Measurements from ENCODE around the gene CSF3. TPM values are rescaled to one million over a fixed set of nuclear protein-coding genes. Genes with fewer than 3 reads are reported as not detected.
"Not testable (repeated sequence)": the region's sequence is repeated elsewhere in the genome, so short reads cannot be mapped to it uniquely, and the experiment has no call there.

Gene CSF3
- polyA plus RNA-seq, 4 donors = 2.0 to 2.8 TPM; not detected in 2

- peaks cover 11 to 31% (median 13%) of the 10 kb centered on the region in 3 donors for H3K36me3 ChIP-seq (ENCODE audit: control insufficient read depth in 3 of 3, insufficient read depth in 2 of 3, low read depth in 1 of 3, low read length in 3 of 3)
- H3K27ac ChIP-seq (ENCODE audit: low read depth in 1 of 3, low read length in 2 of 3) = no peak overlapping the region
- no peaks in the 10 kb centered on the region for H3K9me3 ChIP-seq (ENCODE audit: control insufficient read depth in 2 of 2, insufficient read depth in 1 of 2, low read depth in 1 of 2, low read length in 1 of 2)
- no peak for DNase-seq
- 88 to 92% (median 91%) methylated on average over 7 of the region's 7 CpGs for WGBS, 3 donors
- H3K4me3 ChIP-seq (ENCODE audit: low read depth in 1 of 3, low read length in 3 of 3) = no peak overlapping the region
- FAIRE-seq = no peak
- H3K4me1 ChIP-seq (ENCODE audit: control insufficient read depth in 3 of 3, insufficient read depth in 2 of 3, low read depth in 1 of 3, low read length in 2 of 3) = no peaks in the 10 kb centered on the region
- H3K27me3 ChIP-seq (ENCODE audit: control insufficient read depth in 3 of 3, insufficient read depth in 3 of 3, low read length in 3 of 3) = no peaks in the 10 kb centered on the region
Observed at GRCh38 chr17:40000161-40000560, 15.1 kb upstream of the CSF3 start.

DNA sequence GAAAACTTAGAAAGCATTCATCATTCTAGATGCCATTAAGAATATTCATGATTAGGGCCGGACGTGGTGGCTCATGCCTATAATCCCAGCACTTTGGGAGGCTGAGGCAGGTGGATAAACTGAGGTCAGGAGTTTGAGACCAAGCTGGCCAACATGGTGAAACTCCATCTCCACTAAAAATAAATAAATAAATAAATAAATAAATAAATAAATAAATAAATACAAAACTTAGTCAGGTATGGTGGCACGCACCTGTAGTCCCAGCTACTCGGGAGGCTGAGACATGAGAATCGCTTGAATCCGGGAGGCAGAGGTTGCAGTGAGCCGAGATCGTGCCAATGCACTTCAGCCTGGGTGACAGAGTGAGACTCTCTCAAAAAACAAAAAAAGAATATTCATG is 13.9 kb upstream of the CSF3 start:
- 86 to 96% (median 94%) methylated on average over 8 of the region's 8 CpGs for WGBS, 3 donors
- FAIRE-seq; H3K9me3 ChIP-seq (ENCODE audit: control insufficient read depth in 2 of 2, insufficient read depth in 1 of 2, low read depth in 1 of 2, low read length in 1 of 2); H3K4me3 ChIP-seq (ENCODE audit: low read depth in 1 of 3, low read length in 3 of 3); H3K27me3 ChIP-seq (ENCODE audit: control insufficient read depth in 3 of 3, insufficient read depth in 3 of 3, low read length in 3 of 3); DNase-seq; H3K27ac ChIP-seq (ENCODE audit: low read depth in 1 of 3, low read length in 2 of 3); H3K4me1 ChIP-seq (ENCODE audit: control insufficient read depth in 3 of 3, insufficient read depth in 2 of 3, low read depth in 1 of 3, low read length in 2 of 3): not testable (repeated sequence)
- H3K36me3 ChIP-seq (ENCODE audit: control insufficient read depth in 3 of 3, insufficient read depth in 2 of 3, low read depth in 1 of 3, low read length in 3 of 3) = peaks cover 7 to 19% (median 10%) of the 10 kb centered on the region in 3 donors

DNA sequence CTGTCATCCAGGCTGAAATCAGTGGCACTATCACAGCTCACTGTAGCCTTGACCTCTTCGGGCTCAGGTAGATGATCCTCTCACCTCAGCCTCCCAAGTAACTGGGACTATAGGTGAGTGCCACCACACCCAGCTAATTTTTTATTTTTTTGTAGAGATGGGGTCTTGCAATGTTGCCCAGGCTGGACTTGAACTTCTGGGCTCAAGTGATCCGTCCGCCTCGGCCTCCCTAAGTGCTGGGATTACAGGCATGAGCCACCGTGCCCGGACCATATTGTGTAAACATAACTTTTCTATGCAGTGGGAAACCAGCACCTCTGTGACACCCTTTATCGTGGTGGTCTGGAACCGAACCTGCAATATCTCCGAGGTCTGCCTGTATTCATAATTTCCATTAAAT is 11.2 kb upstream of the CSF3 start:
- Histone ChIP-seq H3K27ac (ENCODE audit: low read depth in 1 of 3, low read length in 2 of 3) (no peak overlapping the region), H3K4me3 (ENCODE audit: low read depth in 1 of 3, low read length in 3 of 3) (no peak overlapping the region), H3K36me3 (ENCODE audit: control insufficient read depth in 3 of 3, insufficient read depth in 2 of 3, low read depth in 1 of 3, low read length in 3 of 3) (no peaks in the 10 kb centered on the region), H3K4me1 (ENCODE audit: control insufficient read depth in 3 of 3, insufficient read depth in 2 of 3, low read depth in 1 of 3, low read length in 2 of 3) (no peaks in the 10 kb centered on the region), H3K9me3 (ENCODE audit: control insufficient read depth in 2 of 2, insufficient read depth in 1 of 2, low read depth in 1 of 2, low read length in 1 of 2) (no peaks in the 10 kb centered on the region), H3K27me3 (ENCODE audit: control insufficient read depth in 3 of 3, insufficient read depth in 3 of 3, low read length in 3 of 3) (no peaks in the 10 kb centered on the region)
- DNase-seq (no peak), FAIRE-seq (no peak)
- 88 to 89% (median 88%) methylated on average over 9 of the region's 9 CpGs for WGBS, 3 donors

- Histone ChIP-seq H3K27ac (ENCODE audit: low read depth in 1 of 3, low read length in 2 of 3) (no peak overlapping the region), H3K4me3 (ENCODE audit: low read depth in 1 of 3, low read length in 3 of 3) (no peak overlapping the region), H3K36me3 (ENCODE audit: control insufficient read depth in 3 of 3, insufficient read depth in 2 of 3, low read depth in 1 of 3, low read length in 3 of 3) (no peaks in the 10 kb centered on the region), H3K9me3 (ENCODE audit: control insufficient read depth in 2 of 2, insufficient read depth in 1 of 2, low read depth in 1 of 2, low read length in 1 of 2) (no peaks in the 10 kb centered on the region), H3K4me1 (ENCODE audit: control insufficient read depth in 3 of 3, insufficient read depth in 2 of 3, low read depth in 1 of 3, low read length in 2 of 3) (no peaks in the 10 kb centered on the region), H3K27me3 (ENCODE audit: control insufficient read depth in 3 of 3, insufficient read depth in 3 of 3, low read length in 3 of 3) (no peaks in the 10 kb centered on the region)
- WGBS, 3 donors = 77 to 88% (median 79%) methylated on average over 7 of the region's 7 CpGs
- FAIRE-seq (no peak), DNase-seq (no peak)
Observed at GRCh38 chr17:40004712-40005111, 10.5 kb upstream of the CSF3 start.

- Histone ChIP-seq H3K36me3 (ENCODE audit: control insufficient read depth in 3 of 3, insufficient read depth in 2 of 3, low read depth in 1 of 3, low read length in 3 of 3) (no peaks in the 10 kb centered on the region), H3K4me1 (ENCODE audit: control insufficient read depth in 3 of 3, insufficient read depth in 2 of 3, low read depth in 1 of 3, low read length in 2 of 3) (no peaks in the 10 kb centered on the region), H3K4me3 (ENCODE audit: low read depth in 1 of 3, low read length in 3 of 3) (no peak overlapping the region), H3K27me3 (ENCODE audit: control insufficient read depth in 3 of 3, insufficient read depth in 3 of 3, low read length in 3 of 3) (no peaks in the 10 kb centered on the region), H3K9me3 (ENCODE audit: control insufficient read depth in 2 of 2, insufficient read depth in 1 of 2, low read depth in 1 of 2, low read length in 1 of 2) (no peaks in the 10 kb centered on the region), H3K27ac (ENCODE audit: low read depth in 1 of 3, low read length in 2 of 3) (no peak overlapping the region)
- WGBS, 3 donors = 82 to 93% (median 87%) methylated on average over 6 of the region's 6 CpGs
- DNase-seq (no peak), FAIRE-seq (no peak)
Observed at GRCh38 chr17:40005520-40005919, 9.7 kb upstream of the CSF3 start.

DNA sequence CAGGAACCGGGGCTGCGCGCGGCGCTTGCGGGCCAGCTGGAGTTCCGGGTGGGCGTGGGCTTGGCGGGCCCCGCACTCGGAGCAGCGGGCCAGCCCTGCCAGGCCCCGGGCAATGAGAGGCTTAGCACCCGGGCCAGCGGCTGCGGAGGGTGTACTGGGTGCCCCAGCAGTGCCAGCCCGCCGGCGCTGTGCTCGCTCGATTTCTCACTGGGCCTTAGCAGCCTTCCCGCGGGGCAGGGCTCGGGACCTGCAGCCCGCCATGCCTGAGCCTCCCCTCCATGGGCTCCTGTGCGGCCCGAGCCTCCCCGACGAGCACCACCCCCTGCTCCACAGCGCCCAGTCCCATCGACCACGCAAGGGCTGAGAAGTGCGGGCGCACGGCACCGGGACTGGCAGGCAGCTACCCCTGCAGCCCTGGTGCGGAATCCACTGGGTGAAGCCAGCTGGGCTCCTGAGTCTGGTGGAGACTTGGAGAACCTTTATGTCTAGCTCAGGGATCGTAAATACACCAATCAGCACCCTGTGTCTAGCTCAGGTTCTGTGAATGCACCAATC is 4.2 kb upstream of the CSF3 start:
- WGBS, 3 donors = 91 to 98% (median 92%) methylated on average over 29 to 38 of the region's 38 CpGs

GRCh38 chr17:40012017-40012647 is 3.1 kb upstream of the CSF3 start:
- H3K4me1 ChIP-seq (ENCODE audit: control insufficient read depth in 3 of 3, insufficient read depth in 2 of 3, low read depth in 1 of 3, low read length in 2 of 3) = peaks cover 0 to 16% (median 0%) of the 10 kb centered on the region in 3 donors
- not testable (repeated sequence) for H3K27ac ChIP-seq (ENCODE audit: low read depth in 1 of 3, low read length in 2 of 3); FAIRE-seq; H3K27me3 ChIP-seq (ENCODE audit: control insufficient read depth in 3 of 3, insufficient read depth in 3 of 3, low read length in 3 of 3); H3K9me3 ChIP-seq (ENCODE audit: control insufficient read depth in 2 of 2, insufficient read depth in 1 of 2, low read depth in 1 of 2, low read length in 1 of 2); H3K4me3 ChIP-seq (ENCODE audit: low read depth in 1 of 3, low read length in 3 of 3); H3K36me3 ChIP-seq (ENCODE audit: control insufficient read depth in 3 of 3, insufficient read depth in 2 of 3, low read depth in 1 of 3, low read length in 3 of 3); DNase-seq
- WGBS, 3 donors = 76 to 78% (median 76%) methylated on average over 19 to 21 of the region's 22 CpGs

More for the DNA sequence above, 4.2 kb upstream of the CSF3 start:
- H3K36me3 ChIP-seq (ENCODE audit: control insufficient read depth in 3 of 3, insufficient read depth in 2 of 3, low read depth in 1 of 3, low read length in 3 of 3); H3K27me3 ChIP-seq (ENCODE audit: control insufficient read depth in 3 of 3, insufficient read depth in 3 of 3, low read length in 3 of 3); FAIRE-seq; DNase-seq; H3K4me3 ChIP-seq (ENCODE audit: low read depth in 1 of 3, low read length in 3 of 3); H3K9me3 ChIP-seq (ENCODE audit: control insufficient read depth in 2 of 2, insufficient read depth in 1 of 2, low read depth in 1 of 2, low read length in 1 of 2); H3K27ac ChIP-seq (ENCODE audit: low read depth in 1 of 3, low read length in 2 of 3): not testable (repeated sequence)
- peaks cover 0 to 16% (median 0%) of the 10 kb centered on the region in 3 donors for H3K4me1 ChIP-seq (ENCODE audit: control insufficient read depth in 3 of 3, insufficient read depth in 2 of 3, low read depth in 1 of 3, low read length in 2 of 3)

DNA sequence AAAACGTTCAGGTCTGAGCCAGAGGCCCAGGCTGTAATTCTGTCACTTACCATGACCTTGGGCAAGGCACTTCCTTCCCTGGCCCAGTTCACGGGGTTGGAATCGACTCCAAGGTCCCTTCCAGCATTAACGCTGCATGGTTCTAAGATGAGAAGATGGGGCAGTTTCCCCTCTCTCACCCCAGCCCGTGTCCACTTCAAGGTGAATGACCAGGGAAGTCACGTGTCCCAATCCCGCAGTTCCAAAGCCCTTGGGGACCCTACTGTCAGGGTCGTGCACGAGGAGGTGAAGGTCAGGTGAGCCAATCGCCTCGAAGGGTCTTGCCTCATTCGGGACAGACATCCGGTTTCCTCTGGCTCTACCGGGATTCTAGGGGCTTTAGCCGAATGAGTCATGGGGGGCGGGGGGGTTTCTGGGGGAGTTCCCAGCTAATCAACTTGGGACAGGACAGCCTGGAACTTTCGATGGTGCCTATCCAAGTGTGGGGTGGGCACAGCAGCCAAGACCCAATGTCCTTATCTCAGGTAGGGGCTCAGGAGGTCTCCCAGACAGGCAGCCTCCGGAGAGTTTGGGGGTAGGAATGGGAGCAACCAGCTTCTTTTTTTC is 762 bp upstream of the CSF3 start:
- FAIRE-seq (no peak), DNase-seq (peak in 1 of 2 donors; percentile 40)
- Histone ChIP-seq H3K4me3 (ENCODE audit: low read depth in 1 of 3, low read length in 3 of 3) (no peak overlapping the region), H3K9me3 (ENCODE audit: control insufficient read depth in 2 of 2, insufficient read depth in 1 of 2, low read depth in 1 of 2, low read length in 1 of 2) (no peaks in the 10 kb centered on the region), H3K27ac (ENCODE audit: low read depth in 1 of 3, low read length in 2 of 3) (peak overlapping the region in 1 of 3 donors; percentile 7), H3K36me3 (ENCODE audit: control insufficient read depth in 3 of 3, insufficient read depth in 2 of 3, low read depth in 1 of 3, low read length in 3 of 3) (peaks cover 2 to 25% (median 2%) of the 10 kb centered on the region in 3 donors), H3K27me3 (ENCODE audit: control insufficient read depth in 3 of 3, insufficient read depth in 3 of 3, low read length in 3 of 3) (no peaks in the 10 kb centered on the region), H3K4me1 (ENCODE audit: control insufficient read depth in 3 of 3, insufficient read depth in 2 of 3, low read depth in 1 of 3, low read length in 2 of 3) (peaks cover 0 to 16% (median 0%) of the 10 kb centered on the region in 3 donors)
- WGBS, 3 donors = 12 to 43% (median 28%) methylated on average over 18 of the region's 18 CpGs
